Astrocyte of the cerebellum (primary cell): ENCODE measurements around the gene DIP2C.

Experiments
- DNase-seq: peaks from one replicate; pipeline ENCODE4 v3.0.0-alpha.2; 2011; ENCODE audit warnings: low read depth
- H3K4me3 ChIP-seq: 2 replicates; pipeline ENCODE4 v1.5.1; 2011; ENCODE audit warnings: mild to moderate bottlenecking, low read depth, low read length, moderate library complexity
- CTCF ChIP-seq: IDR thresholded peaks from 2 replicates; pipeline ENCODE4 v1.5.1; 2012; ENCODE audit warnings: low read length, low read depth, moderate library complexity, mild to moderate bottlenecking; ENCODE audit errors: missing control alignments
- in situ Hi-C: cut with HindIII; loops from 2 replicates; pipeline ENCODE4 v1.10.0; 2017; ENCODE audit warnings: low sequenced_read_pairs

DIP2C gene

GRCh38 chr10:697097-697875 lies 7.8 kb upstream of the DIP2C start:
- in situ Hi-C loops, result no loop called here
- no peak for DNase-seq
- H3K4me3 ChIP-seq, result no peak overlapping the region
- no peak for TF ChIP-seq CTCF

- no peak for DNase-seq
- in situ Hi-C loops, result no loop called here
- no peak overlapping the region for H3K4me3 ChIP-seq
- TF ChIP-seq CTCF, result no peak
These were observed 5.9 kb upstream of the DIP2C start for GRCh38 chr10:695396-695795.

- TF ChIP-seq CTCF, result no peak
- in situ Hi-C loops, result no loop called here
- H3K4me3 ChIP-seq, result no peak overlapping the region
- DNase-seq, result no peak
These were observed 4.0 kb upstream of the DIP2C start for GRCh38 chr10:693506-693905.

- no peak overlapping the region for H3K4me3 ChIP-seq
- TF ChIP-seq CTCF, result no peak
- DNase-seq, result no peak
- in situ Hi-C loops, result no loop called here
These were observed 3.3 kb upstream of the DIP2C start for GRCh38 chr10:692682-693351.

- no peak overlapping the region for H3K4me3 ChIP-seq
- no peak for TF ChIP-seq CTCF
- DNase-seq, result no peak
- in situ Hi-C loops, result no loop called here
These were observed 1.7 kb upstream of the DIP2C start for GRCh38 chr10:691216-691615.

GRCh38 chr10:690372-691161 lies 1.1 kb upstream of the DIP2C start:
- H3K4me3 ChIP-seq, result peak overlapping the region; percentile 44
- TF ChIP-seq CTCF, result no peak
- no peak for DNase-seq
- in situ Hi-C loops, result no loop called here
